Natural killer cell (primary cell): ENCODE results near the gene HOXB6. TPM values are rescaled to one million over a fixed set of nuclear protein-coding genes. Genes with fewer than 3 reads are reported as not detected.

Experiments used
- ATAC-seq, 3 donors: fragments of 150-1000 bp in 2 of 3; fragments of 200-7000 bp in 1 of 3; cut with Tn5 transposase; 1 replicate in 1 of 3; 2 replicates in 2 of 3; pipeline ENCODE4 v1.10.0; 2021; ENCODE audit warnings: mild to moderate bottlenecking in 2 of 3, moderate library complexity in 2 of 3
- DNase-seq, 2 donors: peaks; one replicate each; pipeline versions ENCODE4 v3.0.0 to v3.0.0-alpha.2; 2013 to 2021; ENCODE audit warnings: mixed read lengths in 1 of 2
- H3K27ac ChIP-seq: one replicate; pipeline ENCODE4 v1.5.1; 2013; ENCODE audit warnings: mild to moderate bottlenecking, low read length
- H3K27me3 ChIP-seq: one replicate; pipeline ENCODE4 v1.6.1; 2013; ENCODE audit warnings: low read length; ENCODE audit not compliant: control insufficient read depth, insufficient read depth
- H3K36me3 ChIP-seq: one replicate; pipeline ENCODE4 v1.6.1; 2013; ENCODE audit warnings: low read length; ENCODE audit not compliant: control insufficient read depth, insufficient read depth
- H3K4me1 ChIP-seq: one replicate; pipeline ENCODE4 v1.6.1; 2013; ENCODE audit warnings: low read length; ENCODE audit not compliant: control insufficient read depth, insufficient read depth
- H3K4me3 ChIP-seq: one replicate; pipeline ENCODE4 v1.5.1; 2013; ENCODE audit warnings: low read length
- H3K9me3 ChIP-seq: one replicate; pipeline ENCODE4 v1.6.1; 2013; ENCODE audit warnings: low read length; ENCODE audit not compliant: control insufficient read depth, insufficient read depth
- H3K27ac Mint-ChIP-seq, 2 donors: one replicate each; pipeline ENCODE4 v1.8.0; 2022; ENCODE audit warnings: mild to moderate bottlenecking in 2 of 2, mixed read lengths in 2 of 2, moderate library complexity in 1 of 2
- H3K27me3 Mint-ChIP-seq, 2 donors: one replicate each; pipeline ENCODE4 v1.8.0; 2022; ENCODE audit warnings: low read depth in 2 of 2, mixed read lengths in 2 of 2
- H3K36me3 Mint-ChIP-seq: one replicate; pipeline ENCODE4 v1.8.0; 2022; ENCODE audit warnings: mixed read lengths
- H3K4me1 Mint-ChIP-seq, 2 donors: one replicate each; pipeline ENCODE4 v1.8.0; 2022; ENCODE audit warnings: mixed read lengths in 2 of 2
- H3K4me3 Mint-ChIP-seq: one replicate; pipeline ENCODE4 v1.8.0; 2022; ENCODE audit warnings: mild to moderate bottlenecking, moderate library complexity, mixed read lengths
- H3K9me3 Mint-ChIP-seq, 2 donors: one replicate each; pipeline ENCODE4 v1.8.0; 2022; ENCODE audit warnings: mixed read lengths in 2 of 2
- CTCF ChIP-seq: fragments of 200-600 bp; IDR thresholded peaks from one replicate; pipeline ENCODE4 v1.8.0; 2022; ENCODE audit warnings: antibody characterized with exemption
- WGBS: methylation state at CpG from one replicate; pipeline ENCODE4 v1.1.7; 2013; ENCODE audit warnings: missing lambda C conversion rate; ENCODE audit not compliant: insufficient coverage; 5-methylcytosine and 5-hydroxymethylcytosine counted together
- intact Hi-C: fragments of 100-400 bp; cut with micrococcal nuclease; formaldehyde crosslinking; loops from one replicate; pipeline ENCODE4 v1.14.2; 2022
- total RNA-seq, 4 donors: library from RNA; stranded (reverse); fragments of 120-200 nt in 1 of 4; gene quantifications; one replicate each; pipeline versions ENCODE4 v1.2.3 to v1.2.4, GENCODE V29; 2013 to 2022

Gene HOXB6
- total RNA-seq, 3 donors from 2014 or later (not counting 1 experiment from before 2014, with no cell fraction given) = not detected

GRCh38 chr17:48565022-48565554 lies 39.7 kb downstream of the HOXB6 start:
- DNase-seq (no peak), ATAC-seq (no peak)
- Mint-ChIP-seq H3K27ac (no peak overlapping the region), H3K4me3 (peak overlapping the region; percentile 21), H3K9me3 (no peaks in the 10 kb centered on the region), H3K27me3 (peaks cover 0 to 10% of the 10 kb centered on the region in 2 donors), H3K36me3 (no peaks in the 10 kb centered on the region), H3K4me1 (peaks cover 15 to 20% of the 10 kb centered on the region in 2 donors)
- Histone ChIP-seq H3K27ac (no peak overlapping the region), H3K4me1 (peaks cover 18% of the 10 kb centered on the region), H3K36me3 (no peaks in the 10 kb centered on the region), H3K27me3 (no peaks in the 10 kb centered on the region), H3K9me3 (no peaks in the 10 kb centered on the region), H3K4me3 (no peak overlapping the region)
- 82% methylated on average over 1 of the region's 2 CpGs for WGBS
- intact Hi-C loops = no loop called here
- TF ChIP-seq CTCF = no peak

GRCh38 chr17:48564188-48565021 lies 40.4 kb downstream of the HOXB6 start:
- WGBS = 51% methylated on average over 73 of the region's 73 CpGs
- DNase-seq (no peak), ATAC-seq (peak in 2 of 3 donors; percentile 34 to 51)
- Histone ChIP-seq H3K4me3 (no peak overlapping the region), H3K27ac (no peak overlapping the region), H3K4me1 (peaks cover 18% of the 10 kb centered on the region), H3K9me3 (no peaks in the 10 kb centered on the region), H3K27me3 (no peaks in the 10 kb centered on the region), H3K36me3 (no peaks in the 10 kb centered on the region)
- H3K9me3 Mint-ChIP-seq = no peaks in the 10 kb centered on the region
- H3K4me3 Mint-ChIP-seq = peak overlapping the region; percentile 21
- TF ChIP-seq CTCF = no peak
- no peak overlapping the region for H3K27ac Mint-ChIP-seq
- H3K4me1 Mint-ChIP-seq = peaks cover 15 to 20% of the 10 kb centered on the region in 2 donors
- H3K36me3 Mint-ChIP-seq = no peaks in the 10 kb centered on the region
- intact Hi-C loops = no loop called here
- H3K27me3 Mint-ChIP-seq = peaks cover 0 to 8% of the 10 kb centered on the region in 2 donors

- Histone ChIP-seq H3K9me3 (no peaks in the 10 kb centered on the region), H3K27ac (no peak overlapping the region), H3K27me3 (no peaks in the 10 kb centered on the region), H3K4me1 (peaks cover 16% of the 10 kb centered on the region), H3K4me3 (no peak overlapping the region), H3K36me3 (no peaks in the 10 kb centered on the region)
- no peak for ATAC-seq
- Mint-ChIP-seq H3K9me3 (no peaks in the 10 kb centered on the region), H3K4me3 (peak overlapping the region; percentile 57), H3K36me3 (no peaks in the 10 kb centered on the region), H3K27me3 (peaks cover 0 to 3% of the 10 kb centered on the region in 2 donors), H3K4me1 (peaks cover 15 to 17% of the 10 kb centered on the region in 2 donors), H3K27ac (no peak overlapping the region)
- WGBS = 87% methylated on average over 10 of the region's 10 CpGs
- no peak for DNase-seq
- no peak for TF ChIP-seq CTCF
- intact Hi-C loops = no loop called here
These were observed 41.0 kb downstream of the HOXB6 start for GRCh38 chr17:48563867-48564187.
